Esophagus squamous epithelium (tissue), 4 donors: Measurements from ENCODE around the gene OPTN.

Source experiments
- CTCF ChIP-seq, 6 experiments: fragments of 450-650 bp in 4 of 6; fragments of 200-600 bp in 2 of 6; sonication (generic) in 2 of 6; IDR thresholded peaks; one replicate each; pipeline ENCODE4 v1.5.1; 2016 to 2019; ENCODE audit warnings: antibody characterized with exemption in 6 of 6, mild to moderate bottlenecking in 4 of 6, moderate library complexity in 4 of 6
- POLR2A ChIP-seq, 4 donors: fragments of 450-650 bp; IDR thresholded peaks; one replicate each; pipeline ENCODE4 v1.6.1; 2017; ENCODE audit warnings: antibody characterized with exemption in 4 of 4, mild to moderate bottlenecking in 4 of 4, moderate library complexity in 3 of 4

GRCh38 chr10:13117841-13118783 is 18.1 kb downstream of the OPTN start:
- TF ChIP-seq CTCF (IDR thresholded peaks at IDR 0.05), result no peak
- no peak for TF ChIP-seq POLR2A (IDR thresholded peaks at IDR 0.05)
